Stimulated activated naive CD8-positive, alpha-beta T cell treated with anti-CD3 and anti-CD28 coated beads, Interleukin-15, Interleukin-2, amounts not matched to agents 100 ng/mL and 50 ng/mL, for 24 hours (primary cell): Measurements from ENCODE around the gene SHLD2.
"Not testable (repeated sequence)": the region's sequence is repeated elsewhere in the genome, so short reads cannot be mapped to it uniquely, and the experiment has no call there.

Experiments
- H3K27ac Mint-ChIP-seq: one replicate; pipeline ENCODE4 v1.8.0; 2021; ENCODE audit warnings: mild to moderate bottlenecking, mixed read lengths
- H3K27me3 Mint-ChIP-seq: one replicate; pipeline ENCODE4 v1.8.0; 2021; ENCODE audit warnings: mixed read lengths
- H3K36me3 Mint-ChIP-seq: one replicate; pipeline ENCODE4 v1.8.0; 2021; ENCODE audit warnings: low read depth, mixed read lengths
- H3K4me1 Mint-ChIP-seq: one replicate; pipeline ENCODE4 v1.8.0; 2021; ENCODE audit warnings: low read depth, mixed read lengths
- H3K4me3 Mint-ChIP-seq: one replicate; pipeline ENCODE4 v1.8.0; 2021; ENCODE audit warnings: mild to moderate bottlenecking, mixed read lengths
- H3K9me3 Mint-ChIP-seq: one replicate; pipeline ENCODE4 v1.8.0; 2021; ENCODE audit warnings: mixed read lengths

The SHLD2 gene

GRCh38 chr10:87076421-87076820, 18.6 kb upstream of the SHLD2 start:
- H3K27me3 Mint-ChIP-seq, H3K9me3 Mint-ChIP-seq, H3K27ac Mint-ChIP-seq, H3K4me3 Mint-ChIP-seq: not testable (repeated sequence)
- Mint-ChIP-seq H3K4me1 (peaks cover 23% of the 10 kb centered on the region), H3K36me3 (peaks cover 47% of the 10 kb centered on the region)

GRCh38 chr10:87079106-87079836, 15.7 kb upstream of the SHLD2 start:
- Mint-ChIP-seq H3K4me3 (no peak overlapping the region), H3K36me3 (peaks cover 46% of the 10 kb centered on the region)

DNA sequence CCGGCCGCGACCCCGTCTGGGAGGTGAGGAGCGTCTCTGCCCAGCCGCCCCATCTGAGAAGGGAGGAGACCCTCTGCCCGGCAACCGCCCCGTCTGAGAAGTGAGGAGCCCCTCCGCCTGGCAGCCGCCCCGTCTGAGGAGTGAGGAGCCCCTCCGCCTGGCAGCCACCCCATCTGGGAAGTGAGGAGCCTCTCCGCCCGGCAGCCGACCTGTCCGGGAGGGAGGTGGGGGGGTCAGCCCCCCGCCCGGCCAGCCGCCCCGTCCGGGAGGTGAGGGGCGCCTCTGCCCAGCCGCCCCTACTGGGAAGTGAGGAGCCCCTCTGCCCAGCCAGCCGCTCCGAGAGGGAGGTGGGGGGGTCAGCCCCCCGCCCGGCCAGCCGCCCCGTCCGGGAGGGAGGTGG, 14.4 kb upstream of the SHLD2 start:
- Mint-ChIP-seq H3K4me1 (peaks cover 58% of the 10 kb centered on the region), H3K36me3 (peaks cover 42% of the 10 kb centered on the region)
- H3K4me3 Mint-ChIP-seq, H3K27ac Mint-ChIP-seq, H3K27me3 Mint-ChIP-seq, H3K9me3 Mint-ChIP-seq: not testable (repeated sequence)

More at GRCh38 chr10:87079106-87079836, 15.7 kb upstream of the SHLD2 start:
- H3K4me1 Mint-ChIP-seq: peaks cover 48% of the 10 kb centered on the region
- no peaks in the 10 kb centered on the region for H3K27me3 Mint-ChIP-seq
- H3K27ac Mint-ChIP-seq: no peak overlapping the region
- no peaks in the 10 kb centered on the region for H3K9me3 Mint-ChIP-seq

- not testable (repeated sequence) for H3K27me3 Mint-ChIP-seq, H3K4me3 Mint-ChIP-seq, H3K9me3 Mint-ChIP-seq
- peaks cover 62% of the 10 kb centered on the region for H3K4me1 Mint-ChIP-seq
- peaks cover 41% of the 10 kb centered on the region for H3K36me3 Mint-ChIP-seq
- H3K27ac Mint-ChIP-seq: peak overlapping the region; percentile 91
These were observed 13.4 kb upstream of the SHLD2 start for GRCh38 chr10:87081574-87081973.

DNA sequence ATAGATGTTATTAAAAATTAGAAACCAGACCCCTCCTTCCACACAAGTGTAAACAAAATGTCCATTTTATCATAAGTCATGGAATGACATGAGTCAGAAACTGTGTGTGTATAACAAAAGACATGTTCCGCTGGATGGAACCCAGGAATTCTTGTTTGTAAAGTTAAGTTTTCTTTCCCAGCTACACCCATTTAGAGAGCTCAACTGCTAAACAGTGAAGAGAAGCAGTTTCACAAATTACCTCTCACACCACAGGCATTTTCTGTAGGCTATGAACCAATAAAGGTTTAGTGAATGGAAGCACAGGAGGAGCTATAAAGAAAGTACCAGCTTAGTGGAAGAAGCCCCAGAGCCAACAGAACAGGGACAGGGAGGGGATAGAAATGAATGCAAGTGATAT, 12.8 kb upstream of the SHLD2 start:
- not testable (repeated sequence) for H3K27me3 Mint-ChIP-seq, H3K9me3 Mint-ChIP-seq
- H3K36me3 Mint-ChIP-seq: peaks cover 46% of the 10 kb centered on the region
- H3K4me1 Mint-ChIP-seq: peaks cover 65% of the 10 kb centered on the region
- H3K27ac Mint-ChIP-seq: peak overlapping the region; percentile 91
- peak overlapping the region; percentile 41 for H3K4me3 Mint-ChIP-seq

GRCh38 chr10:87083576-87084290, 11.3 kb upstream of the SHLD2 start:
- not testable (repeated sequence) for H3K27me3 Mint-ChIP-seq, H3K9me3 Mint-ChIP-seq
- Mint-ChIP-seq H3K27ac (peak overlapping the region; percentile 91), H3K36me3 (peaks cover 53% of the 10 kb centered on the region), H3K4me3 (peak overlapping the region; percentile 54), H3K4me1 (peaks cover 70% of the 10 kb centered on the region)

GRCh38 chr10:87084291-87084782, 10.7 kb upstream of the SHLD2 start:
- not testable (repeated sequence) for H3K27me3 Mint-ChIP-seq, H3K9me3 Mint-ChIP-seq
- Mint-ChIP-seq H3K36me3 (peaks cover 58% of the 10 kb centered on the region), H3K27ac (peak overlapping the region; percentile 91), H3K4me3 (peak overlapping the region; percentile 54), H3K4me1 (peaks cover 76% of the 10 kb centered on the region)

DNA sequence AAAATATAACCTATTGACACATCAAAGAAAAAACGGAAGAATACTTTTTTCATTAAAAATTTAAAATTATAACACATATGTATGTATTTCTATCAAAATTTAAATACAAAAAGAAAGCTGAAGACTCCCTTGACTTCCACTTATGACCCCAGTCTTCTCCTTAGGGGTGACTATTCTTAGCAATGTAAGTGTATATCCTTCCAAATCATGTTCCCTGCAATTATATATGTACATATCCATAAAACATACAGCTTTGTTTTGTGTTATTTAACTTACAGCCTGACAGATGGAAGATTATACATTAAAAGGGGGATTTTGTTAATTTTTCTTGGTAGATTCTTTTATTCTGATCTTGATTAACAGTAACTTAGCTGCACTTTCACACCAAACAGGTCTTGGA, 9.5 kb upstream of the SHLD2 start:
- no peaks in the 10 kb centered on the region for H3K27me3 Mint-ChIP-seq
- H3K27ac Mint-ChIP-seq: no peak overlapping the region
- no peak overlapping the region for H3K4me3 Mint-ChIP-seq
- peaks cover 85% of the 10 kb centered on the region for H3K4me1 Mint-ChIP-seq
- peaks cover 68% of the 10 kb centered on the region for H3K36me3 Mint-ChIP-seq
- H3K9me3 Mint-ChIP-seq: no peaks in the 10 kb centered on the region

GRCh38 chr10:87089746-87090145, 5.3 kb upstream of the SHLD2 start:
- H3K27ac Mint-ChIP-seq: no peak overlapping the region
- H3K4me1 Mint-ChIP-seq: peaks cover 85% of the 10 kb centered on the region
- no peaks in the 10 kb centered on the region for H3K9me3 Mint-ChIP-seq
- no peaks in the 10 kb centered on the region for H3K27me3 Mint-ChIP-seq
- H3K36me3 Mint-ChIP-seq: peaks cover 71% of the 10 kb centered on the region
- H3K4me3 Mint-ChIP-seq: peak overlapping the region; percentile 0

GRCh38 chr10:87090779-87091178, 4.2 kb upstream of the SHLD2 start:
- Mint-ChIP-seq H3K36me3 (peaks cover 66% of the 10 kb centered on the region), H3K4me3 (no peak overlapping the region)

DNA sequence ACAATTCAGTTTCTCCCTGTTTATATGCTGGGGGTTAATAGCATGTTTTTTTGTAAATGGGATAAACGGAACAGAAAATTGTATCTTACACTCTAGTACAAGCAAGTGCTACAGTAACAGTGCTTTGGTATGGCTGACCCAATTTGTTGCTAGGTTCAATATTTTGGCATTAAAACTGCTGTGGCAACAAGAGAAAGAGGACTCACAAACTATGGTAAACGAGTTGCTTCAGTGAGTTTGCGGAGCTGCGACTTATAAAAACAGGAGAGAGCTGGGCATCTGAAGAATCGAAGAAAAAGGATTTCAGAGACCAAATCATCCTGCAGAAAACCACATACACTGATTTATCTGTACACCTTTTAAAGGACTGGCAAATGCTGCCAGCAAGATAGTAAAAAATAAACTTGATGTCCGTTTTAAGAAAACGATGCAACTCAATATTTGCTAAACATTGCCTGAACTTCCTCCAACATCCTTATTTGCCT, 2.6 kb upstream of the SHLD2 start:
- no peaks in the 10 kb centered on the region for H3K9me3 Mint-ChIP-seq
- H3K27ac Mint-ChIP-seq: peak overlapping the region; percentile 94
- no peaks in the 10 kb centered on the region for H3K27me3 Mint-ChIP-seq
- peak overlapping the region; percentile 94 for H3K4me3 Mint-ChIP-seq
- H3K36me3 Mint-ChIP-seq: peaks cover 53% of the 10 kb centered on the region
- H3K4me1 Mint-ChIP-seq: peaks cover 79% of the 10 kb centered on the region

More at GRCh38 chr10:87090779-87091178, 4.2 kb upstream of the SHLD2 start:
- no peaks in the 10 kb centered on the region for H3K9me3 Mint-ChIP-seq
- no peak overlapping the region for H3K27ac Mint-ChIP-seq
- peaks cover 81% of the 10 kb centered on the region for H3K4me1 Mint-ChIP-seq
- H3K27me3 Mint-ChIP-seq: no peaks in the 10 kb centered on the region

GRCh38 chr10:87092861-87093631, 2.0 kb upstream of the SHLD2 start:
- peaks cover 49% of the 10 kb centered on the region for H3K36me3 Mint-ChIP-seq
- H3K9me3 Mint-ChIP-seq: no peaks in the 10 kb centered on the region
- H3K27ac Mint-ChIP-seq: peak overlapping the region; percentile 94
- H3K4me1 Mint-ChIP-seq: peaks cover 72% of the 10 kb centered on the region
- no peaks in the 10 kb centered on the region for H3K27me3 Mint-ChIP-seq
- peak overlapping the region; percentile 94 for H3K4me3 Mint-ChIP-seq

DNA sequence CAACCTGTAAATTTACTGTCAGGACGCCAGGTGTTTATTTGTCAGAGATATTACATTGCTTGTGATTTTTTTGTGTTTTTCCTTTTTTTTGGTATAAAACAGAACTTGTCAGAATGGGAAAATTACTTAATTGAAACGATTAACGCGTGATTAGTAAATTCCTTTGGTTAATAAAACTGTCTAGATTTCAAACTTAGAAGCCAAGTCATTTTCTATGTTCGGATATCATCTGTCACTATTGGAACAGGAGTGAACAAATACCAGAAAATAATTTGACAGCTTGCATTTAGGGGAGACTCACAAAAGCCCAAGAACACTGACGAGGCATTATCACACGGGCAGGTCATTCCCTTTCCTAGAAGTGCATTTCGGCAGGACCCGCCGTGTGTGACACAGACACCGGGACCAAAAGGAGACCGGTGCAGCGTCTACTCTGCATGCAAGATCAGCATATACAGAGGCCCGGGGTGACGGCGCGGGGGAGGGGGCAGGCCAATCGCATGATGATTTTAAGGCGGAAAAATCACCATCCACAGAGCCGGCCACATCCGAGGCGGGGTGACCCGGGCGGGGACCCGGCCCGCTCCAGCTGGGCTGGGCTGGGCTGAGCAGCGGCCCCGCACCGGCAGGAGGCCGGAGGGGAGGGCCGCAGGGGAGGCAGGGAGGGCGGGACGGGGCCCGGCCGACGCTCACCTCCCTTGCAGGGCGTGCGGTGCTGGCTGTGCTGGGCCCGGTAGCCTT, 1.2 kb upstream of the SHLD2 start:
- Mint-ChIP-seq H3K27ac (peak overlapping the region; percentile 94), H3K4me1 (peaks cover 65% of the 10 kb centered on the region), H3K36me3 (peaks cover 48% of the 10 kb centered on the region), H3K27me3 (no peaks in the 10 kb centered on the region), H3K4me3 (peak overlapping the region; percentile 94), H3K9me3 (no peaks in the 10 kb centered on the region)

DNA sequence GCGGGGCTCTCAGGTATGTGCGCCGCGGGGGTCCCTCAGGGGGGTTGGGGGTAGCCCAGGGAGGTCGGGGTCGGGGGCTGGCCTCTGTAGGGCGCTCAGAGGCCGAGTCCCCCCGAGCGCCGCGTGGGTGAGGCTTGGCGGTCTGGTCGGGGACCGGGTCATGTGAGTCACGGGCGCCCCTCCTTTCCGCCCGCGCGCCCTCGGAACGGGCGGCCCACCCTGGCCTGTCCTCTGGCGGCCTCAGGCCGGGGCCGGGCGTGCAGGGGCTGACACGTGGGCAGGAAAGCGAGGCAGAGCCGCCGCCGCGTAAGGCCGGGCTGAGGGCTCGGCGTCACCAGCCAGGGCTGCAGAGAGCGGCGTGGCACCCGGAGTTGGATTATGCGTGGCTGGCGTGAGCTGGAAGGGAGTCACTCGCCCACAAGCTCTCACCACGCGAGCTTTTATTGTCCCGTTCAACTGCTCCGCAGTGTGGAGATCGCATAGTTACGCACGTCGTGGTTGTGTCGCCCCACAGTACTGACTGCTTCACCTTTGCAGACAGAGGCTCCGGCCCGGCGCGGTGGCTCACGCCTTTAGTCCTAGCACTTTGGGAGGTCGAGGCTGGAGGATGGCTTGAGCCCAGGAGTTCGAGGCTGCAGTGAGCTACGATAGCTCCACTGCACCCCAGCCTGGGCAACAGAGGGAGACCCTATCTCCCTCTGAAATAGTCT, 385 bp downstream of the SHLD2 start:
- H3K27ac Mint-ChIP-seq: peak overlapping the region; percentile 91
- peak overlapping the region; percentile 91 for H3K4me3 Mint-ChIP-seq
- H3K27me3 Mint-ChIP-seq: no peaks in the 10 kb centered on the region
- H3K9me3 Mint-ChIP-seq: no peaks in the 10 kb centered on the region
- peaks cover 56% of the 10 kb centered on the region for H3K4me1 Mint-ChIP-seq
- peaks cover 50% of the 10 kb centered on the region for H3K36me3 Mint-ChIP-seq
